GM21526 (cell line): ENCODE results near the gene HDAC11.
"Not testable (repeated sequence)": the region's sequence is repeated elsewhere in the genome, so short reads cannot be mapped to it uniquely, and the experiment has no call there.

ENCODE experiments used
- ATAC-seq: cut with Tn5 transposase; IDR thresholded peaks from one replicate; pipeline ENCODE4 v1.9.1; 2021; ENCODE audit warnings: moderate library complexity; ENCODE audit not compliant: unreplicated experiment, low FRiP score

HDAC11 gene

GRCh38 chr3:13465236-13465873, 14.8 kb upstream of the HDAC11 start:
- ATAC-seq = no peak

GRCh38 chr3:13466781-13467180, 13.3 kb upstream of the HDAC11 start:
- no peak for ATAC-seq

GRCh38 chr3:13470894-13471574, 9.1 kb upstream of the HDAC11 start:
- ATAC-seq = no peak

GRCh38 chr3:13472286-13472685, 7.8 kb upstream of the HDAC11 start:
- no peak for ATAC-seq

GRCh38 chr3:13473020-13473419, 7.1 kb upstream of the HDAC11 start:
- ATAC-seq = no peak

- no peak for ATAC-seq
These were observed 6.1 kb upstream of the HDAC11 start for GRCh38 chr3:13474021-13474420.

- ATAC-seq = no peak
These were observed 5.3 kb upstream of the HDAC11 start for GRCh38 chr3:13474776-13475303.

GRCh38 chr3:13475871-13476590, 4.1 kb upstream of the HDAC11 start:
- ATAC-seq = no peak

- ATAC-seq = no peak
These were observed 2.2 kb upstream of the HDAC11 start for GRCh38 chr3:13477943-13478342.

- ATAC-seq = peak; percentile 11
These were observed 849 bp upstream of the HDAC11 start for GRCh38 chr3:13479332-13479581.

- ATAC-seq = peak; percentile 8
These were observed 523 bp downstream of the HDAC11 start for GRCh38 chr3:13480340-13481318.

- ATAC-seq = no peak
These were observed 2.1 kb downstream of the HDAC11 start for GRCh38 chr3:13482106-13482690.

GRCh38 chr3:13483286-13483685, 3.2 kb downstream of the HDAC11 start:
- no peak for ATAC-seq

GRCh38 chr3:13483988-13484695, 4.0 kb downstream of the HDAC11 start:
- no peak for ATAC-seq

- no peak for ATAC-seq
These were observed 4.9 kb downstream of the HDAC11 start for GRCh38 chr3:13484851-13485590.

- not testable (repeated sequence) for ATAC-seq
These were observed 5.8 kb downstream of the HDAC11 start for GRCh38 chr3:13485630-13486562.

GRCh38 chr3:13487403-13487802, 7.3 kb downstream of the HDAC11 start:
- no peak for ATAC-seq
